GM12801 (cell line): Measurements from ENCODE around the gene ZBTB38.

Experiments used
- TF ChIP-seq, protein P1 (sequence below): IDR thresholded peaks from one replicate; pipeline ENCODE4 v1.5.1; 2011; ENCODE audit warnings: control low read depth; ENCODE audit not compliant: insufficient read length; ENCODE audit errors: extremely low read depth

ZBTB38 gene

GRCh38 chr3:141379250-141379966 lies 11.1 kb downstream of the ZBTB38 start:
- TF ChIP-seq, protein P1, sequence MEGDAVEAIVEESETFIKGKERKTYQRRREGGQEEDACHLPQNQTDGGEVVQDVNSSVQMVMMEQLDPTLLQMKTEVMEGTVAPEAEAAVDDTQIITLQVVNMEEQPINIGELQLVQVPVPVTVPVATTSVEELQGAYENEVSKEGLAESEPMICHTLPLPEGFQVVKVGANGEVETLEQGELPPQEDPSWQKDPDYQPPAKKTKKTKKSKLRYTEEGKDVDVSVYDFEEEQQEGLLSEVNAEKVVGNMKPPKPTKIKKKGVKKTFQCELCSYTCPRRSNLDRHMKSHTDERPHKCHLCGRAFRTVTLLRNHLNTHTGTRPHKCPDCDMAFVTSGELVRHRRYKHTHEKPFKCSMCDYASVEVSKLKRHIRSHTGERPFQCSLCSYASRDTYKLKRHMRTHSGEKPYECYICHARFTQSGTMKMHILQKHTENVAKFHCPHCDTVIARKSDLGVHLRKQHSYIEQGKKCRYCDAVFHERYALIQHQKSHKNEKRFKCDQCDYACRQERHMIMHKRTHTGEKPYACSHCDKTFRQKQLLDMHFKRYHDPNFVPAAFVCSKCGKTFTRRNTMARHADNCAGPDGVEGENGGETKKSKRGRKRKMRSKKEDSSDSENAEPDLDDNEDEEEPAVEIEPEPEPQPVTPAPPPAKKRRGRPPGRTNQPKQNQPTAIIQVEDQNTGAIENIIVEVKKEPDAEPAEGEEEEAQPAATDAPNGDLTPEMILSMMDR: no peak

GRCh38 chr3:141380279-141380678 lies 12.0 kb downstream of the ZBTB38 start:
- TF ChIP-seq, protein P1: no peak

- TF ChIP-seq, protein P1: no peak
Observed at GRCh38 chr3:141380987-141381386, 12.7 kb downstream of the ZBTB38 start.

DNA sequence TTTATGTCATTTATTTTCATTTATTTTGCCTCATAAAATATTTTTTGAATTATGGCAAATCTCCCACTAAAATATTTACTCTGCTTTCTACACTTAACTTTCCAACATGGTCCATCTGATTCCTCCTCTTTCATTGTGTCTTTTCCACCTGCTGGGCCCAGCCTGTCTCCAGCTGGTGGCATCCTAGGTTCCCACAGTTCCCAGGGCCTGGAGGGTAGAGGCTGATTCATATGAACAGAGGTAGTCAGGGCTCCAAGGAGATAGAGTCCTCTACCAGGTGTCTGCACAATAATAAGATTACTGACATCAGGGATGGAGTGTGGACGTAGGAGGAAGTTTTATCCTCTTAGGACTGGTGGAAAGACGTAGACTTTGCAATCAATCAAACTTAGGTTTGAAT lies 14.3 kb downstream of the ZBTB38 start:
- TF ChIP-seq, protein P1: no peak

DNA sequence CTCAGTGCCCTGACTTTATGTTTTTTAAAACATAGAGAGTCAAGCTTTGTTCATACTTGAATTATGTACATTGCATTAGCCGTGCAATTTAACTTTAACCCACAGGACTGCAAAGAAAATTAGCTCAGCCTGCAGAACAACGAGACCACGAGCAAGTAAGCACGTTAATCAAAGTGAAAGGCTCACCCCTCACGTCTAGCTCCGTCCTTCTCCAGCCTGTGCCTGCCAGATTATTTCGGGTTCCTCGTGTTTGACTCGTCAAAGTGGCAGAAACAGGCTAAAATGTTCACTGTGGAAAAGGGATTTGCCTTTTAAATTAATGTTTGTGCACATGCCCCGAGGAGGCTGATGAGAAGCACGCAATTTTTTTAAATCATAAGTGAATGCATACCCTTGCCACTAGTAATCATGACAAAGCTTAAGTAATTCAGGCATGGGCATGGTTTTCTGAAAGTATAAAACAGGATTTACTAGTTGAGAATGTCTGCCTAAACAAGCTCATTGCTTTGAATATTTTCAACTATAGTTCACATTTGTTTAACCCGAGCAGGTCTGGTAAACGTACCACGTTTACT lies 15.3 kb downstream of the ZBTB38 start:
- TF ChIP-seq, protein P1: no peak

DNA sequence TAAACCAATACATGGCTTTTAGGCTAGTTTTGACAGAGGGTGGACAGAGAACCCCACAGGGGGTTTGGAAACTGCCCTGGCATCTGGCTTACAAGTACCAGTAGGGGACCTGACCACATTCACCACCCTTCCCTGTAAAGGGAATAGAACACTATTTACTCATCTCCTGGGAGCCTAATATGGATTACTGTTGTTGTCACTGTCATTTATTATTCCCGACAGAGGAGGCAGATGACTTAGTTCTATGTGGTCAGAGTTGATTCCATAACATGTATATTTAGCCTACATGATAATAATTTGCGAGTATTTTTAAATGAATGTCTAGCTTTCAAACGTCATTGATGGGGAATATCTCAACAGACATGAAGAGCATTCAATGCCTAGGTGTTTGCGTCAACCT lies 15.9 kb downstream of the ZBTB38 start:
- TF ChIP-seq, protein P1: no peak

DNA sequence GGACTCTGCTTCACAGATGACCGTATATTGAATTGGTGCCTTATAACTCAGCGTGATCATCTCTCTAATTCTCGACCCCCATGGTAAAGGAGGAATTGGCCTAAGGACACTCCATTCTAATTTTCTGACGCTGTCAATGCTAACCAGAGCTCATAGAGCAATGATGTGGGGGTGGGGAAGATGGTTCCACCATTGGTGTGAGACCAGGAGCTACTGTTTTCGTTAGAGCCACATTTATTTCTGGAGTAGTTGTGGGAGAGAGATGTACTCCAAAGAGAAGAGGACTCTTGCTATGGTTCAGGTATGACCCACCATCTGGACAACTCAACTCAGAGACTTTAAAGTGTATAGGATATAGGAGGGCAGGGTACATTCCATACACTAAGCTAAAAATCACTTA lies 16.3 kb downstream of the ZBTB38 start:
- TF ChIP-seq, protein P1: no peak
